NAMALWA (cell line): ENCODE data around the gene UNC5B.

Source experiments
- DNase-seq: peaks from one replicate; pipeline ENCODE4 v3.0.0-alpha.2; 2015; ENCODE audit warnings: low spot score

UNC5B gene

DNA sequence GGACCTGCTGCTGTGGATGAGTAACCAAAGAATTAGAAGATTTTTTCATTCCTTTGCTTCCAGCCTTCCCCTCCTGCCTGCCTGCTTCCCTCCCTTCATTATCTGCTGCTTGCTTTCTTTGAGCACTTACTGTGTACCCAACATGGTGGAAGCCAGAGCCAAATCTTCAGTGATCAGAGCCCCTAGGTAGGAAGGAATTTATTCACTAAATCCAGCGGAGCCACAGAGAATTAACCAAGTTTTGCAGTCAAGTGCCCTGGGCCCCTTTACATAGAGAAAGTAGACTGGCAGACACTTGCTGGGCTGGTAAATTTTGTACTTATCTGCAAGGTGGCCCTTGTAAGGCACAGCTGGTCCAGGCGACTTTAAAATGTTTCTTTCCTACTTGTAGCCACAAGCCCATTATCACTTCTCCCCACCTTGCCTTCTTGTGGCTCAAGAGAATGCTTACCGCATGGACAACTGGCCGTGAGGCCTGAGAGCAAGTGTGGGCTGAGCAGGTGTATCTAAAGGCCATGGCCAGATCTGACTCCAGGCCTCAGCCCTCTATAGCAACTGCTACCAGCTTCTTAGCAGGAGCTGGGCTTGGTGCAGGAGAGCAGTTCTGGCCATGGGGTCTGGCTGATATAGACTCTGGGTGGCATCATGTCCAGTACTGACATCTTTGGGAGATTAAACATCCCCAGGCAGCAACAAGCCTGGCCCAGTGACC is 11.1 kb downstream of the UNC5B start:
- no peak for DNase-seq

DNA sequence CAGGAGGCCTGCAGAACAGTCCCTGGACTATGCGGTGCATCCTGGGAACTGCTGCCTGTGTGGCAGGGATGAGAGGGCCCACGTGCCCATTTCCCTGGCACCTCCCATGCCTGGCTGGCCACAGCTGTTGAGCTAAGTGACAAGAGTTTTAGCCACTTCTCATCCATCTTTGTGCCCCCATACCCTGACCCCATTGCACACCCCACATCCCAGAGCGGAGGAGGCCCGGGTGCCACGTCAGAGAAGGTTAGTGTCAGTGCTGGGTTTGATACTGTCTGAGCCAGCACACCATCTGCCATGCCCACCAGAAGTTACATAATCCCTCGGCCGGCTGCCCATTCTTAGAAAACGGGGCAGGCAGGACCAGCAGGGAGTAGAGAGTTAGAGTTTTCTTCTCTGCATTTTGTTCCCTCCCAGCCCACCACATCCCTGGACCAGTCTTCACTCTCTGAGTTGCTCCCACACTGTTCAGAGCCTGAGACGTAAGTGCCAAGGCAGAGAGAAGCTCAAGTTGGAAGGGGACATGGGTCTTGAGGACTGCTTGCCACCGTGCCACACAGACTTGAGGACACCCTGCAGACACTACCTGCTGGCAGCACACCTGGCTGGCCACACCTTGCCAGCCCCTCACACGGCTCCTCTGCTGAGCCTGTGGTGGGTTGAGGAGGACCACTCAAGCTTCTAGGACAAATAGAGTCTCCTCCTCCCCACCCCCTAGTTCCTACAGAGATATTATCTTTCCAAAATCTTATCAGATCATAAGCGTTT is 13.1 kb downstream of the UNC5B start:
- no peak for DNase-seq

DNA sequence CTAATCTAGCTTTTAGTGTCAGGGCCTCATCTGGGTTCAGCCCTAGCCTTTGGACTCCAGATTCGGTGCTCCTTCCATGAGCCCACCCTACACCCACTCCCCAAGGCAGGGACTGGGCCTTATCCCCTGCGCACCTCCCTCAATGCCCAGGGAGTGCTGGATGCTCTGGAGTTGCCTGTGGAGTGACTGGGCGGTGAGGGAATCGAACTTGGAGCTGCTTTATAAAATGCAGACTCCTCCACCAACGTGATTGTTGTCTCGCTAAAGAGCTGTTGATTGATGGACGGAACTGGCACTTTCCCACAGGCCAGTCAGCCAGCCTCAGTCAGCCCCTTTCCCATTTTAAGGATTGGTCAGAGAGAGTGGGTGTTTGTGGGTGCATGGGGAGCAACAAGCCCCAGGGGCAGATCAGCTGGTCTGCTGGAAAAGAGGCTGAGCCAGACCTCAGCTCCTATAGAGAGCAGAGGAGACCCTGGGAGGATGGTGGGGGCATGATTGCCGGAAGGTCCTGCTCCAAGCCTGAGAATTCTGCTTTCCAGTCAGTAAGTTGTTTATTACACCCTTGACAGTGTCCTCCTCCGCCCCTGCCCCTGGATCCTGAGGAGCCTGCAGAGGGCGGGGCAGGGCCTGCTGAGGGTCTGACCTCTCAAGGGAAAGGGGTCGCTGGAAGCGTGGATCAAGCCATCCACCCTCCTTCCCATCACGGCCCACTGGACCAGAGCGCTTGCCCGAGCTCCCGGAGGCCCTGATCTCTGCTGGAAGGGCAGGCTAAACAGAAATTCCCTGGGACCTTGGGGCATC is 16.7 kb downstream of the UNC5B start:
- DNase-seq = no peak

DNA sequence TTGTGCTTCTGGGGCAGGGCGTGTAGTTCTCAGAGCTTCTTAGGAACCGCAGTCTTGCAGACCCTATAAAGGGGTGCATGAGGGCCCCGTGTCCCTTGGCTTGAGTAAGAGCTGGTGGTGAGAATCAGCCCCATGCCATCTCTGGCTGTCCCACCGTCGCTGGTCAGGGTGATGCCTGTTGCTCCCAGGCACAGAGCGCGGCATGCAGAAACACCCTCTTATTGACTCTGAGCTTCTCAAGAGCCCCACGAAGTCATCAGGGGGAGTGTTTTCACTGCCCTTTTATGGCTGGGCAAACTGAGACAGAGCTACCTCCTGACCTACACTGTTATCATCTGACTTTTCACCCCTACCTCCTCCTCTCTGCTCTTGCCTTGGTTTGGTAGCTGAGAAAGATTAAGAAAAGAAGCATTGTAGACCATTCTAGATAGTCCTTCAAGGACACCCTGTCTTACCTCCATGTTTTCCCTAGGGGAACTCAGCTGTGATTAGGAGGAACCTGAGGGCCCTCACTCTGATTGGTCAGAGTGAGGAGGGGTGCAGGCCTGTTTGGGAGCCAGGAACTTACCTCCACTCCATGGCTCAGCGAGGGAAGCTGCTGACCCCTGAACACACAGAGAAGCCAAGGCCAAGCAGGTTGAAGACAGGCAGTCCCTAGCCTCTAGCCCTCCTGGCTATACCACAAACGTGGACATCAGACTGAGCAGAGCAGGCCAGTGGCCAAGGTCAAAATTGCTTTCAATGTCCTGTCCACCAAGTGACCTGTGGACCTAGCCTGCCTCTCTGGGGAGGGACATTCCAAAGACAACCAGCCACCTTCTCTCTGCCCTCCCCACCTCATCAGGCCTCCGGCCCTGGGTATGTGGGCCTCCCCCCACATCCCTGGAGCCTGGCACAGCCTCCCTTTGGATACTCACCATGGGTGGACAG is 17.6 kb downstream of the UNC5B start:
- no peak for DNase-seq

DNA sequence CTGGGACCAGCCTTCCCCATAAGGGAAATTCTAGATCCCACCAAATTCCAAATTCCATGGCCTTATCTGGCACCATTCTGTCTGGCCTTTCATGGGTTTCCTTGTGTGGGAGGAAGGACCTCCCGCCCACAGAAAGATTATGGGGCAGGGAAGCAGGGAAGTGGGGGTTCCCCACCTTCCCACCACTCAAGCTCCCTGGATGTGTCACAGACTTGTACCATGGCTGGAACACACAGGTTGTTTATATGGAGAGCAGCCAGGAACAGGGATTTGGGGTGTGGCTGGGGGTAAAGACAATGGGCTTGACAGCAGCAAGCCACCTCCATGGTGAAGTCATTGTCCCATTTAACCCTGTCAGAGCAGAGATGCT is 18.3 kb downstream of the UNC5B start:
- no peak for DNase-seq

DNA sequence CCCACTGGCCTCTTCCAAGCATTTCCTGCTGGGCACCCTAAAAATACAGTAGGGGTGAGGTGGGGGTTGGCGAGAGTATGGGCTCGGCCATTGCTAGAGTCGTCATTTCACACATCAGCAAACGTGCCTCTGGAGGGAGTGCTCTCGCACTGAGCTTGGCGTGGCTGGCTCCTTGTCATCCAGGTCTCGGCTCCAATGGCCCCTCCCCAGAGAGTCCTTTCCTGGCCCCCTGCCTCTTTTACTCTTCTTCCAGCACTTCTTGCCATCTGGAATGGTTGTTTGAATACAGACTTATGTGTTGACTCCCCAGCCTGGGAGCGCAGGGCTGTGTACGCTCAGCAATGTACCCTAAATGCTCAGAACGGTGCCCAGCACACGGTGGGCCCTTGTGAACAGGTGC is 18.8 kb downstream of the UNC5B start:
- DNase-seq = no peak

DNA sequence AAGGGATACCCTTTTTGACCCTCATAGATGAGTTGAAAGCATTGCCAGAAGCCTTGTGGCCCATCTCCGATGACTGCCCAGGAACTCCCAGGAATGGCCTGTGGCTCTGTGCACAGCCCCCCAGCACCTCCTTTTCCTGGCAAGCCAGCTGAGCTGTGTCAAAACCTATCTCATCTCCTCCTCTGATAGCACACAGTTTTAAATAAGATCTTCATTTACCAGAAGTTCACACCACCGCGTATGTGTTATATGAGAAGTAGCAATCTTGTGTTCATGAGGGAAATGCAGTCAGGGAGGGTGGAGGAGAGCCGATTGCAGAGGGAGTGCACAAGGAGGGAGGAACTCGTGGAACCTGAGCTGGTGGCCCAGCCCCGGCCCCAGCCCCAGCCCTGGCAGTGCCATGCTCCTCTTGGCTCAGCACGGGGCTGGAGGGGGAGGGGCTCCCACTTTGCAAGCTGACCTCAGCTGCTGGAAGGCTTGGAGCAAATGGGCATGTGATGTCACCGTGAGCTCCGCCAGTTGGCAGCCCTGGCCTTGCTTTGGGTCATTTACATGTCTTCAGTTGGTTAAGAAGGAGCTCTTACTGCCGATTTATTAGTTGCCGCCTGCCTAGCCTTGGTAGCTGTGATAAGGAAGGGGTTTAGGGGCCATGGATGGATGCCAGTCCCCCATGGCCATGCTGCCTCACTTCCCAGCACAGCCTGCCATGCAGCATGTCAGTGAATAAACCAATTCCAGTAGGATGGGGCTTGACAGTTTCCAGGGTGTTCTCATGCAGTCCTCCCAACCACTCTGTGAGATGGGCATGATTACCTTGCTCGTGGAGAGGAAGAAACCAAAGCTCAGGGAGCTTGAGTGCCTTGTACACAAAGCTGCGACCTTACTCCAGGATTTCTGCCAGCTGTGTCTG is 20.0 kb downstream of the UNC5B start:
- DNase-seq = no peak

DNA sequence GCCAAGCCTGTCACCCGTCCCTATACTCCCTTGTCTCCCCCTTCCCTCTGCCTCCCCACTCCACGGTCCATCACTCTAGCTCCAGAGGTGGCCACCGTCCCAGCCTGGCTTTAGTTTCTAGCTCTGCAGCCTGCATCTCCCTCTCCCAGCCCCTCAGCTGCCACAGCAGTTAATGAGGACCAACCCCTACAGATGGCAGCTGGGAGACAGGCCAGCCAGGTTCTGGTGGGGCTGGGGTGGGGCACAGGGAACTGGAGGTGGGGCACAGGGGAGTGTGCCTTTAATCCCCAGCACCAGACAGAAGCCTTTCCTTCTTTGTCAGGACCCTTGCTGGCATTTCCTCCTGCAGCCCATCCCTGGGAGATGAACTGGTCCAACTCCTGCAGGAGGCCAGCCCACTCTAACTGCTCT is 21.1 kb downstream of the UNC5B start:
- DNase-seq = no peak

DNA sequence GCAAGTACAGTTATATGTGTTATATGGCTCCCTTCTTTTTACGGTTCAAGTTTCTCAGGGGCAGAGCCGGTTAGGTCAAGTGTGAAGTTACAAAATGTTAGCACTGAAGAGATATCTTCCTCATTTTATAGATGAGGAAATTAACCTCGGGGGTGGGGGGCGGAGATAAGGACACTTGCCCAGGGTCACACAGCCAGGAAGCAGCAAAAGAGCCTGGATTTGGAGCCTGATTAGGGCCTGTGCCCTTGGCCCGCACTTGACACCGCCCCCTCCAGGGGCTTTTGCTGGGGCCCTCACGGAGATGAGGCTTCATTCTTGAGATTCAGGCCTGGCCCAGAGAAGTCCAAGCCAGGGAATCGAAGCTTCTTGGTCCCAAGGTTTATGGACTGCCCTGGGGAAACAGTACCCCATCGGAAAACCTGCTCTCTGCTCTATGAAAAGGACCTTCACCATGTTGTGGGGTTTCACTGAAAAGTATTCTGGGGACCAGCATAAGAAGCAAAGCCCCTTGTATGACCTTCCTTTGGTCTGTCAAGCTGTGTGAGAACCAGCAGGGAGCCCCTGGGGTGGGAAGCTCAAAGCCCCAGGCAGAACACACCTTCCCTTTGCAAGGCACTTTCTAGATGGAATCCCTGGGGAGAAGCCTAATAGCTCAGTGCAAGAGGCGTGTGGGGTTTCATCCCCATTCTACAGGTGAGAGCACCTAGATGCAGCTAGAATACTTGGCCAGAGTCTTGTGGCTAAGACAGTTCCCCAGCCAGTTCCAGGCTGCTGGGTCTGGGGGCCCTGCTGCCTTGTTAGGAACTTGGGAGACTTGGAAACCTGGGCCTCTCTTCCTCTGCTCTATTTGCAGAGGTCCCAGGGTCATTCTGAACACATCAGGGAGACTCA is 21.9 kb downstream of the UNC5B start:
- no peak for DNase-seq

DNA sequence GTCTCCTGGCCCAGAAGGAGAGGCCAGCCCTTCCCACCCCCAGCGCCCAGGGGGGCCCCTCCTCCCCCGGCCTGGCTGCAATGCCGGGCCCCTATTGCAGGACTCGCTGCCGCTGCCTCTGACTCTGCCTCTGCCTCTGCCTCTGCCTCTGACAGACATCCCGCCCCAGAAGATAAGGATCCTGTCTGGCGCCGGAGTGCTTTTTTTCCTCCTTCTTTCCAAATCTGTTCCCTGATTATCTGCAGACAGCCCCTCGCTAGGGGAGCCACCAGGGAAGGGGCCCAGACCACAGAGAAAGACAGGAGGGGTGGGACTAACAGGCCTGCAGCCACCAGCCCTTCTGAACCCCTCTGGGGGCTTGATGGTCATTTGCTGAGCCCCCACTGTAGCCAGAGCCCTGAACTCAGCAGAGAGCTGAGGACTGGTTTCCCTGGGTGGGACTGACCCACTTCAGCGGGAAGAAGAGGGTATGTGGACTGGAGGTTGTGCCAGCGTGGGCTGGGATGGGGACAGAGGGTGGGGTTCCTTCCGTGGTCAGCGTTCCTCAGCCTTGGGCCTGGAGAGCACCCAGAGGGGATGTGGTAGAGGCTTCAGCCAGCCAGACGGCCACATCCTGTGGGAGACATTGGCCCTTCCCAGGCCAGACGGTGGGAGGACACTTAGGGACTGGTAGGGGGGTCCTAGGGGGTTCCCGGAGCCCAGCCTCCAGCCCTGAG is 22.8 kb downstream of the UNC5B start:
- no peak for DNase-seq

DNA sequence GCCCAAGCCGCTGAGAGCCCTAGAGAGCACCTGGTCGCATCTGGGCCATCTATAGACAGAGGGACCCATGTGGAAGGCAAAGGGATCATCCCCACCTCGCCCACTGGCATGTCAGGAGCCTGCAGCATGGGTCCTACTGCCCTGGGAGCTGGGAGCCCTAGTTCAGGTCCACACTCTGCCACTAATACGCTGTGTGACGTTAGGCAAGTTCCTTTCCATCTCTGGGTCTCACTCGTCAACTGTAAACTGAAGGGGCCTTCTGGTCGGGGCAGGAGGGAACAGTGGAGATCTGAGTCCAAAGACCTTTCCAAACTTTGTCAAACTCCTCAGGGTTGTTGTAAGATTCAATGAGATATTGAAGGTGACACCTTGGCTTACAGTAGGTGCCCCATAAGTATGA is 23.4 kb downstream of the UNC5B start:
- no peak for DNase-seq

DNA sequence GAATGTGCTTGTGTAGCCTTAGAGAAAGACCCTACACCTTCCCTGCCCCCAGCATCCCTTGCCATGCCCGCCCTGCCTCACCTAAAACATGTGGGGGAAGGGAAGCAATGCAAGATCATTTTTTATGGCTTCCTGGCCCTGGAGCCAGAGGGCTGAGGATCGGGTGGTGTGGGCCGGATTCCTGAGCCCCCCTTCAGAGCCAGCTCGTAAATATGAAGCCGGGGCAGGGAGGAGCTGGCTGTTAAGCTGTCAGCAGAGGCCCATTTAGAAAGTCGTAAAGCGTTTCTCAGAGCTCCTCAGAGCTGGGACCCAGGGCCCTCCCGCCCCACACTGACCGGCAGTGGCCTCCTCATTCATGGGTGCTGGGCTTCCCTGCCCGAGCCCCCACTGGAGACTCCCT is 23.9 kb downstream of the UNC5B start:
- DNase-seq = no peak

DNA sequence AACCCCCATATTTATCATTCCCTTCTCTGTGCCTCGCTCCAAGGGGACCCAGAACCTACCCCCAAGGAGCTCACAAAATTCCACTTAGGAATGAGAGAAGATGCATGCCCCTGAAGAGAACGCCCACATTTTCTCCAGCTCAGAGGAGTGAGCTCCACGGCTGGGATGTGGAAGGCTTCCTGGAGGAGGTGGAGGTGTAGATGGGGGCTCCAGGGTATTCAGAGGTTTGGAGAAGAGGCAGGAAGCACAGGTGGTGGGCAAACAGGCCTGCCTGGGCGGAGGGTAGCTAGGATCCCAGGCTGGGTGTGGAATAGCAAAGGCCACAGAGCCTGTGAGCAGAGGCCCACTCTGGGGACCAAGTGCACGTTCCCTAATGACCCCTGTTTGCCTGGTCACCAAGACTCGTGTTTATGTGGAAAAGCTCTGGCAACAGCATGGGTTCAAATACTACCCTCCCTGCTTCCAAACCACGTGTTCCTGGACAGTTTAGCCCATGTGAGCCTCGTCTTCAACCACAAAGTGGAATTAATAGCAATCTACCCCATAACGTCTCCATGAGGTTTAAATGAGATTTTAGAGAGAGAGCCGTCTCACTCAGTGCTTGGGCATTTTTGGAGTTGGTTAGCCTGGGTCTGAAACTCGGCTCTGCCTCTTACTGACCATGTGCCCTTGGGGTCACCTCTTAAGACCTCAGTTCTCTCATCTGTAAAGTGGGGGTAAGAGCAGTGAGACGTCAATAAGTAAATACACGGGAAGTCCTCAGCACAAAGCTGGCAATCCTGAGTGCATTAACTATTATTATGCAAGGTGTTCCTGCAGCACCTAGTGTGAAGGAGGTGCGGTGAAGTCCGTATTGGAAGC is 24.7 kb downstream of the UNC5B start:
- DNase-seq = no peak

DNA sequence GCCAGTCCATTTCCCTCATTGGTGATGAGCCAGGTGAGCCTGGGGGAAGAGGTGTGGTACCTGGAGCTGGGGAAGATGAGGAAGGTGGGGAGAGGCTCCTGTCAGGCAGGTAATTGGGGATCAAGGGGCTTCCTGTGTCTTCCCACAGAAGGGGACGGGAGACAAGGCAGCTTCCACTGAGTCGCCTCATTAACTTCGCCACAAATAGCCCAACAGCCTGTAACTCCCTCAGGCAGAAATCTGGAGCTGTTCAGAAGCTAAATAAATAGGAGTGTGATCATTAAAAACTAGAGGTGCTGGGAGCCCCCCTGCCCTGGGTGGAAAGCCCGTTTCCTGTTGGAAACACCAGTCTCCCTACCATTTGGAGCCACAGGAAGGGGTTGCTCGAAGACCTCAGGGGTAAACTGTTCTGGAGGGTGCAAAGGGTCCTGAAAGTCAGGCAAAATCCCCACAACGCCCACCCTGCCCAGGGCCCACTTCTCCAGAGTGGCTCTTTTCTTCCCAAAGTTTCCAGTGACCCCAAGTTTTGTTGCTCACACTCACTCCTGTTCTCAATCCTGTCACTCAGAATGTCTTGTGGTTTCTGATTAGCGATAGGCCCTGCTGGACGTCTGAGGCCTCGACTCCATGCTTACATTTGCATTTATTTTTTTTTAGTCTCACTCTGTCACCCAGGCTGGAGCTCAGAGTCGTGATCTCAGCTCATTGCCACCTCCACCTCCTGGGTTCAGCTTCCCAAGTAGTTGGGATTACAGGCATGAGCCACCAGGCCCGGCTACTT is 25.7 kb downstream of the UNC5B start:
- no peak for DNase-seq

DNA sequence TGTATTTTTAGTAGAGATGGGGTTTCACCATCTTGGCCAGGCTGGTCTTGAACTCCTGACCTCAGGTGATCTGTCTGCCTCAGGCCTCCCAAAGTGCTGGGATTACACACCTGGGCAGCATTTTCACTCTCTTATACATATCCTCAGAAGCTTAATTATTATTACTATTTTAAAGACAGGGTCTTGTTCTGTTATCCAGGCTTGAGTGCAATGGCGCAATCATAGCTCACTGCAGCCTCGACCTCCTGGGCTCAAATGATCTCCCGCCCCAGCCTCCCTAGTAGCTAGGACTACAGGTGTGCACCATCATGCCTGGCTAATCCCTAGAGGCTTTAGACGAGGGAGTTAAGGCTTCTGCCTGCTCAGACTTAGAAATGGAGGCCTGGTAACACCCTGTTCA is 26.3 kb downstream of the UNC5B start:
- DNase-seq = no peak

DNA sequence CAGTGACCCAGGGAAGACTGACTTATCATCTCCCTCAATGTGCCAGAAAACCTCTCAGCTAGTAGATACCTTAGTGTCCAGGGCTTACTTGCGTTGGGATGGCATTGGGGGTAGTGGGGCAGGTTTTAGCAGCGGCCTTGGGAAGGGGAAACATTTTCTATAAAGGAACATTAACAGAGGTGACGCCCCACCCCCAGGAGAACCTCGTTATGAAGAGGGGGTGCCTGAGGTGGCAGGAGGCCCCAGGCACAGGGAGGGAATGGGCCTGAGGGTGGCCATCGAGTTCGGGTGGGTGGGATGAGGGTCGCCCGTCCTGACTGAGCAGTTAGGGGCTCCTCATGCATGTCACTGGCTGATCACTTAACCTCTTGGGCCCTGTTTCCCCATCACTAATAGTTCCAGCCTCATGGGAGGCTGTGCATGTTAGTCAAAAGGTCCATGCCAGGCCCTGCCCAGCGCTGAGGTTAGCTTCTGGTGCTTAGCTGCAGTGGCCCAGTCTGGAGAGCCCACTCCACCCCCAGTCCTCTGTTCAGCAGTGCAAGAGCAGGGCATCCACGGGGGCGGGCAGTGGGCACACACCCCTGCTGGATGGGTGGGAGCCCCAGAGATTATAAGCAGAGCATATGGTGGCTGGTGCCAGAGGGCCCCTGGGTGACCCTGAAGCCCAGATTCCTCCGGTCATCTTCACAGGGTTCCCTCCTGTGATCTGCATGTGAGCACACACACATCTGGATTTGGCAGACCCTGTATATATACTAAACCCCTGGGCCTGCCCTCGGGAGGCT is 27.0 kb downstream of the UNC5B start:
- no peak for DNase-seq
